ENCODE measurements around the gene DSC3. TPM values are rescaled to one million over a fixed set of nuclear protein-coding genes. Genes with fewer than 3 reads are reported as not detected.

Gene DSC3
- total RNA-seq, 3 donors from 2014 or later (not counting 1 experiment from before 2014, with no cell fraction given), result not detected

DNA sequence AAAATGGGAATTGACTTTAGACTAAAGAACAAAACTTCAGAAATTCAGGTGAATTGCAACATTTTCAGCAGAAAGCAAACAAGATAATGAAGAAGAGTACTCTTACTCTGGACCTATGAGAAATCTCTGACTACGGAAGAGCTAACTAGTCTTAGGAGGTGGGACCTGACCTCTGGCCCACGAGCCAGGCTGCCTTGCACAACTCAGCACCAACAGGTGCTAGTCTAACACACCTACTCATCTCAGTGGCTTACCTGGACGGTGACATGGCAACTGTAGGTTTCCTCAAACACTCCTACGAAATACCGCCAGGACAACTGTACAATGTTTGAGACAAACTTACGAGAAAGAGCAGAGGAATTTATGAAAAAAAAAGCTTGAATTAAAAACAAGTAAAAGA is 3.1 kb upstream of the DSC3 start:
- peaks cover 7% of the 10 kb centered on the region for H3K36me3 Mint-ChIP-seq

DNA sequence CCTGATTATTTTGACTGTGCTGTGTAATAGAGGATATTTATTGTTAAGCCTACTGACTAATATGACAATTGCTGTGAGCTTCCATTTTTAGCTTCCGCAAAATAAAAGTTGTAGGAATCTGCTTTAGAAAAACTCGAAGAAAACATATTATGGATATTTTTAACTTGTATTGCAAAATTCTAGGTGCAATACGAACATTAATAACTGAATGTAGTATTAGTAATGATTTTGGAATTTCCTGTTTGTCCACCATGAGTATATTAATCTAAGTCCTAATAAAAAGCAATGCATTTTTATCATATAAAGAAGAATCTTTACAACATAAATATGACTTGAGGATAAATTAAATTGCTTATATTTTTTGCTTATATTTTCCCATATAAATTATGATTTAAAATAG is 2.4 kb upstream of the DSC3 start:
- H3K27ac Mint-ChIP-seq, result no peak overlapping the region
- Histone ChIP-seq H3K9me3 (ENCODE audit: control insufficient read depth, insufficient read depth, low read length) (peaks cover 9% of the 10 kb centered on the region), H3K4me3 (ENCODE audit: low read length) (no peak overlapping the region), H3K4me1 (ENCODE audit: control insufficient read depth, insufficient read depth, low read length) (peaks cover 6% of the 10 kb centered on the region), H3K36me3 (ENCODE audit: control insufficient read depth, insufficient read depth, low read length) (no peaks in the 10 kb centered on the region), H3K27me3 (ENCODE audit: control insufficient read depth, insufficient read depth, low read length) (peaks cover 21% of the 10 kb centered on the region), H3K27ac (ENCODE audit: low read length) (no peak overlapping the region)
- intact Hi-C loops (cut with micrococcal nuclease), result no loop called here
- H3K27me3 Mint-ChIP-seq (ENCODE audit: low read depth in 2 of 2), result peaks cover 30 to 37% of the 10 kb centered on the region in 2 donors
- no peaks in the 10 kb centered on the region for H3K4me1 Mint-ChIP-seq
- TF ChIP-seq CTCF (IDR thresholded peaks at IDR 0.05), result no peak
- WGBS (ENCODE audit: insufficient coverage), result 96% methylated on average over 2 of the region's 3 CpGs
- H3K36me3 Mint-ChIP-seq, result peaks cover 7% of the 10 kb centered on the region
- no peak overlapping the region for H3K4me3 Mint-ChIP-seq
- no peak for DNase-seq
- H3K9me3 Mint-ChIP-seq, result peaks cover 5 to 9% of the 10 kb centered on the region in 2 donors
- no peak for ATAC-seq

More for the DNA sequence above, 3.1 kb upstream of the DSC3 start:
- no peak for TF ChIP-seq CTCF (IDR thresholded peaks at IDR 0.05)
- intact Hi-C loops (cut with micrococcal nuclease), result no loop called here
- Histone ChIP-seq H3K4me1 (ENCODE audit: control insufficient read depth, insufficient read depth, low read length) (peaks cover 6% of the 10 kb centered on the region), H3K9me3 (ENCODE audit: control insufficient read depth, insufficient read depth, low read length) (peaks cover 9% of the 10 kb centered on the region), H3K27ac (ENCODE audit: low read length) (no peak overlapping the region), H3K4me3 (ENCODE audit: low read length) (no peak overlapping the region), H3K36me3 (ENCODE audit: control insufficient read depth, insufficient read depth, low read length) (no peaks in the 10 kb centered on the region), H3K27me3 (ENCODE audit: control insufficient read depth, insufficient read depth, low read length) (peaks cover 18% of the 10 kb centered on the region)
- H3K27me3 Mint-ChIP-seq (ENCODE audit: low read depth in 2 of 2), result peaks cover 28 to 33% of the 10 kb centered on the region in 2 donors
- no peaks in the 10 kb centered on the region for H3K4me1 Mint-ChIP-seq
- 89% methylated on average over 6 of the region's 6 CpGs for WGBS (ENCODE audit: insufficient coverage)
- no peak overlapping the region for H3K27ac Mint-ChIP-seq
- ATAC-seq (no peak), DNase-seq (no peak)
- peaks cover 5 to 9% of the 10 kb centered on the region in 2 donors for H3K9me3 Mint-ChIP-seq
- no peak overlapping the region for H3K4me3 Mint-ChIP-seq

- H3K27me3 ChIP-seq (ENCODE audit: control insufficient read depth, insufficient read depth, low read length), result peaks cover 26% of the 10 kb centered on the region
- Mint-ChIP-seq H3K27me3 (ENCODE audit: low read depth in 2 of 2) (peaks cover 30 to 37% of the 10 kb centered on the region in 2 donors), H3K4me1 (no peaks in the 10 kb centered on the region), H3K27ac (no peak overlapping the region), H3K4me3 (no peak overlapping the region), H3K9me3 (peaks cover 5 to 9% of the 10 kb centered on the region in 2 donors), H3K36me3 (peaks cover 7% of the 10 kb centered on the region)
- H3K9me3 ChIP-seq (ENCODE audit: control insufficient read depth, insufficient read depth, low read length), result peaks cover 9% of the 10 kb centered on the region
- H3K36me3 ChIP-seq (ENCODE audit: control insufficient read depth, insufficient read depth, low read length), result no peaks in the 10 kb centered on the region
- DNase-seq (no peak), ATAC-seq (no peak)
- no peak overlapping the region for H3K27ac ChIP-seq (ENCODE audit: low read length)
- intact Hi-C loops (cut with micrococcal nuclease), result no loop called here
- H3K4me3 ChIP-seq (ENCODE audit: low read length), result no peak overlapping the region
- TF ChIP-seq CTCF (IDR thresholded peaks at IDR 0.05), result no peak
- H3K4me1 ChIP-seq (ENCODE audit: control insufficient read depth, insufficient read depth, low read length), result peaks cover 6% of the 10 kb centered on the region
- WGBS (ENCODE audit: insufficient coverage), result 58% methylated on average over 7 of the region's 7 CpGs
These were observed 1.2 kb upstream of the DSC3 start for GRCh38 chr18:31043709-31044108.

DNA sequence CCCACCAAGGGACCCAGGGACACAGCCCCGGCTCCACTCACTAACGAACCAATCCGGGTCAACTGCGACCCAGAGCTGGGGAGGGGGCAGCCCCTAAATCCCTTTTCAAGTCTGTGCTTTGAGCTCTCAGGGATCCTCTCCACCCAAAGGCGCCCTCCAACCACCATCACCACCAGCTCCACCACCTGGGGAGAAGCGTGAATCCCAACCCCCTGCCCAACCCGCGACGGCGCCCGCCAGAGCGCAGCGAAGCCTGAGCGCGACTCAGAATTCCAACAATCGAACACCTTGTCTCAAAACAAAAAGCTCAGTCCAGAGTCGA is 497 bp downstream of the DSC3 start:
- 13% methylated on average over 17 of the region's 17 CpGs for WGBS (ENCODE audit: insufficient coverage)
- intact Hi-C loops (cut with micrococcal nuclease), result no loop called here
- Mint-ChIP-seq H3K9me3 (peaks cover 5 to 9% of the 10 kb centered on the region in 2 donors), H3K27me3 (ENCODE audit: low read depth in 2 of 2) (peaks cover 30 to 37% of the 10 kb centered on the region in 2 donors), H3K4me3 (no peak overlapping the region), H3K27ac (no peak overlapping the region), H3K36me3 (peaks cover 7% of the 10 kb centered on the region), H3K4me1 (no peaks in the 10 kb centered on the region)
- H3K4me3 ChIP-seq (ENCODE audit: low read length), result no peak overlapping the region
- no peak overlapping the region for H3K27ac ChIP-seq (ENCODE audit: low read length)
- H3K27me3 ChIP-seq (ENCODE audit: control insufficient read depth, insufficient read depth, low read length), result peaks cover 26% of the 10 kb centered on the region
- ATAC-seq, result no peak
- DNase-seq, result no peak
- H3K36me3 ChIP-seq (ENCODE audit: control insufficient read depth, insufficient read depth, low read length), result no peaks in the 10 kb centered on the region
- H3K4me1 ChIP-seq (ENCODE audit: control insufficient read depth, insufficient read depth, low read length), result peaks cover 6% of the 10 kb centered on the region
- H3K9me3 ChIP-seq (ENCODE audit: control insufficient read depth, insufficient read depth, low read length), result peaks cover 9% of the 10 kb centered on the region
- no peak for TF ChIP-seq CTCF (IDR thresholded peaks at IDR 0.05)

Data from natural killer cell (primary cell).